Measurements from ENCODE around the gene MYL12B. TPM values are rescaled to one million over a fixed set of nuclear protein-coding genes. Genes with fewer than 3 reads are reported as not detected.

MYL12B gene
- total and polyA plus RNA-seq, 2 of the 8 experiments (the other 6 are each of a cell fraction or from before 2014, with no cell fraction given): 174 to 188 TPM

GRCh38 chr18:3245853-3246634 lies 15.9 kb upstream of the MYL12B start:
- H2AFZ ChIP-seq (ENCODE audit: low read length): peak overlapping the region; percentile 68; the same call in 1 of the 2 replicates
- no peak overlapping the region; a peak in 2 of 7 replicates for H3K9ac ChIP-seq (replicated peaks in 1 of 4; ENCODE audit: extremely low read depth in 1 of 4, low read depth in 3 of 4, low read length in 3 of 4)
- no peak overlapping the region for H3K56ac ChIP-seq (replicated peaks; ENCODE audit: insufficient read length, low read depth, low read length)
- no peak overlapping the region for H2BK15ac ChIP-seq (ENCODE audit: low read length)
- H2BK5ac ChIP-seq (ENCODE audit: low read depth, low read length): 0 out of 2 replicates have a peak overlapping the region, but pooled peaks have one; percentile 64
- peaks cover 7% of the 10 kb centered on the region; the same call in 1 of the 2 replicates for H3K23me2 ChIP-seq (ENCODE audit: low read depth, low read length)
- no peak overlapping the region for H3K14ac ChIP-seq (ENCODE audit: insufficient read length)
- H4K5ac ChIP-seq (ENCODE audit: insufficient read length, low read depth, low read length): no peak overlapping the region
- FAIRE-seq: peak; percentile 58
- no peak overlapping the region for H2BK12ac ChIP-seq (ENCODE audit: low read depth, low read length)
- H4K91ac ChIP-seq (replicated peaks; ENCODE audit: insufficient read length, low read length): no peak overlapping the region
- H3K4me3 ChIP-seq (ENCODE audit: extremely low read depth in 1 of 4, insufficient read depth in 2 of 4, low read depth in 3 of 4, low read length in 4 of 4): peak overlapping the region; percentile 45 to 91 (median 54); a peak in 7 of 8 replicates
- 22% methylated on average over 29 of the region's 29 CpGs; no CpG with 5 or more reads in 1 of the 2 experiments for WGBS, 2 experiments (ENCODE audit: extremely low coverage in 1 of 2, insufficient coverage in 1 of 2, insufficient read length in 1 of 2, insufficient replicate concordance in 2 of 2, low coverage in 1 of 2, low lambda C conversion rate in 2 of 2, missing lambda C conversion rate in 1 of 2)
- peak overlapping the region; percentile 85; the same call in 1 of the 2 replicates for H3K18ac ChIP-seq (ENCODE audit: extremely low read depth, low read length)
- H3K23ac ChIP-seq (ENCODE audit: insufficient read length): no peak overlapping the region
- H3K4me1 ChIP-seq (replicated peaks in 1 of 4; ENCODE audit: control insufficient read depth in 3 of 4, insufficient read depth in 4 of 4, low read length in 3 of 4): peaks cover 0 to 9% (median 1%) of the 10 kb centered on the region in 4 experiments; a peak in 2 of 7 replicates
- H2BK120ac ChIP-seq (replicated peaks; ENCODE audit: low read depth, low read length): no peak overlapping the region
- no peaks in the 10 kb centered on the region for H3K27me3 ChIP-seq (replicated peaks in 1 of 4; ENCODE audit: control insufficient read depth in 3 of 4, extremely low read depth in 1 of 4, insufficient read depth in 3 of 4, low read length in 3 of 4)
- H4K8ac ChIP-seq (ENCODE audit: extremely low read depth, insufficient read depth, low read length): no peak overlapping the region
- peak overlapping the region; percentile 65 to 83 for H3K4me2 ChIP-seq (ENCODE audit: insufficient read depth in 1 of 2, low read depth in 2 of 2, low read length in 2 of 2)
- CTCF ChIA-PET (ENCODE audit: partially characterized antibody): interaction anchor here (0.6 to 3.0 kb wide), 39 partner anchors 10 to 420 kb away, joined by 3 to 22 read pairs (median 3); partner anchors contain the start of gene MYOM1
- peaks cover 7 to 12% of the 10 kb centered on the region in 2 experiments; a peak in 3 of 4 replicates for H3K9me3 ChIP-seq (ENCODE audit: insufficient read depth in 2 of 2, low read depth in 1 of 2, low read length in 1 of 2)
- no peak overlapping the region for H3K27ac ChIP-seq (ENCODE audit: low read depth, low read length)
- no peak overlapping the region for H2BK20ac ChIP-seq (ENCODE audit: low read length)
- H3K36me3 ChIP-seq (ENCODE audit: control insufficient read depth in 2 of 4, insufficient read depth in 4 of 4, low read length in 3 of 4): peaks cover 0 to 4% (median 3%) of the 10 kb centered on the region in 4 experiments; a peak in 4 of 8 replicates
- POLR2A ChIA-PET (ENCODE audit: partially characterized antibody): interaction anchor here (0.6 to 3.1 kb wide), 9 partner anchors 18 to 590 kb away, joined by 3 to 26 read pairs (median 4); partner anchors contain the start of gene SMCHD1
- H2AK5ac ChIP-seq (ENCODE audit: low read depth, low read length): no peak overlapping the region
- peaks cover 0 to 10% of the 10 kb centered on the region in 2 experiments for H4K20me1 ChIP-seq (replicated peaks in 1 of 2; ENCODE audit: control insufficient read depth in 1 of 2, insufficient read depth in 2 of 2, low read length in 2 of 2)
- no peaks in the 10 kb centered on the region for H3K79me1 ChIP-seq (ENCODE audit: low read depth, low read length)
- no peak overlapping the region for H3K4ac ChIP-seq (replicated peaks; ENCODE audit: insufficient read length, low read depth, low read length)
- peak; percentile 81 to 85 for DNase-seq (ENCODE audit: low read depth in 1 of 2, low spot score in 2 of 2)
- H3K79me2 ChIP-seq (ENCODE audit: control insufficient read depth in 1 of 2, insufficient read depth in 2 of 2, low read length in 2 of 2): peaks cover 8 to 34% of the 10 kb centered on the region in 2 experiments; a peak in 3 of 4 replicates
- TF ChIP-seq SAP30 (IDR thresholded peaks at IDR 0.05; ENCODE audit: insufficient read depth, insufficient replicate concordance, low read length) (no peak), YY1 (IDR thresholded peaks at IDR 0.05; ENCODE audit: low read depth, low read length) (peak; percentile 51; the same call in 1 of the 2 replicates), EP300 (IDR thresholded peaks at IDR 0.05; ENCODE audit: borderline replicate concordance in 1 of 2, low read depth in 2 of 2, low read length in 2 of 2) (0 out of 3 replicates have a peak, but pooled peaks of 1 of the 2 experiments have one; percentile 19), SIN3A (conservative IDR thresholded peaks at IDR 0.05 in 1 of 2, IDR thresholded peaks at IDR 0.05 in 1 of 2; ENCODE audit: low read depth in 1 of 2, low read length in 2 of 2) (peak; percentile 34 to 64; a peak in 1 of 4 replicates), KDM1A (IDR thresholded peaks at IDR 0.05; ENCODE audit: borderline replicate concordance, low read length) (no peak), JUND (IDR thresholded peaks at IDR 0.05; ENCODE audit: low read length) (peak; percentile 26; the same call in 1 of the 2 replicates), GTF2F1 (IDR thresholded peaks at IDR 0.05; ENCODE audit: borderline replicate concordance, low read depth, low read length) (peak; percentile 50; the same call in 1 of the 2 replicates), SRF (IDR thresholded peaks at IDR 0.05; ENCODE audit: low read depth, low read length) (no peak), HDAC2 (IDR thresholded peaks at IDR 0.05; ENCODE audit: borderline replicate concordance in 1 of 2, low read depth in 2 of 2, low read length in 2 of 2) (no peak)

All from H1 (cell line).